ENCODE measurements around the gene MAN1C1.

Gene MAN1C1

GRCh38 chr1:25715888-25716287 is 99.3 kb downstream of the MAN1C1 start:
- H3K9me3 Mint-ChIP-seq: no peaks in the 10 kb centered on the region
- TF ChIP-seq CTCF (IDR thresholded peaks at IDR 0.05; ENCODE audit: unreplicated experiment in 3 of 3): no peak
- no peak overlapping the region for H3K27ac Mint-ChIP-seq
- H3K36me3 Mint-ChIP-seq (ENCODE audit: low read depth): no peaks in the 10 kb centered on the region
- H3K27me3 Mint-ChIP-seq (ENCODE audit: low read depth): no peaks in the 10 kb centered on the region
- peaks cover 54% of the 10 kb centered on the region for H3K4me1 Mint-ChIP-seq
- no peak overlapping the region for H3K4me3 Mint-ChIP-seq

- TF ChIP-seq CTCF (IDR thresholded peaks at IDR 0.05; ENCODE audit: unreplicated experiment in 3 of 3): no peak
- Mint-ChIP-seq H3K36me3 (ENCODE audit: low read depth) (no peaks in the 10 kb centered on the region), H3K9me3 (no peaks in the 10 kb centered on the region), H3K4me3 (no peak overlapping the region), H3K4me1 (peaks cover 51% of the 10 kb centered on the region), H3K27ac (no peak overlapping the region), H3K27me3 (ENCODE audit: low read depth) (no peaks in the 10 kb centered on the region)
Observed at GRCh38 chr1:25716320-25716719, 99.7 kb downstream of the MAN1C1 start.

GRCh38 chr1:25718732-25719131 is 102.1 kb downstream of the MAN1C1 start:
- TF ChIP-seq CTCF (IDR thresholded peaks at IDR 0.05; ENCODE audit: unreplicated experiment in 3 of 3): no peak
- peaks cover 54% of the 10 kb centered on the region for H3K4me1 Mint-ChIP-seq
- no peaks in the 10 kb centered on the region for H3K9me3 Mint-ChIP-seq
- peak overlapping the region in 2 of 3 experiments; percentile 13 to 65 for H3K27ac Mint-ChIP-seq
- H3K27me3 Mint-ChIP-seq (ENCODE audit: low read depth): peaks cover 5% of the 10 kb centered on the region
- H3K4me3 Mint-ChIP-seq: no peak overlapping the region
- no peaks in the 10 kb centered on the region for H3K36me3 Mint-ChIP-seq (ENCODE audit: low read depth)

GRCh38 chr1:25720624-25721023 is 104.0 kb downstream of the MAN1C1 start:
- Mint-ChIP-seq H3K4me3 (no peak overlapping the region), H3K36me3 (ENCODE audit: low read depth) (no peaks in the 10 kb centered on the region), H3K9me3 (no peaks in the 10 kb centered on the region), H3K4me1 (peaks cover 55% of the 10 kb centered on the region), H3K27ac (no peak overlapping the region), H3K27me3 (ENCODE audit: low read depth) (peaks cover 5% of the 10 kb centered on the region)
- no peak for TF ChIP-seq CTCF (IDR thresholded peaks at IDR 0.05; ENCODE audit: unreplicated experiment in 3 of 3)

- Mint-ChIP-seq H3K9me3 (no peaks in the 10 kb centered on the region), H3K4me1 (peaks cover 68% of the 10 kb centered on the region), H3K36me3 (ENCODE audit: low read depth) (no peaks in the 10 kb centered on the region), H3K27ac (peak overlapping the region in 2 of 3 experiments; percentile 3 to 32), H3K4me3 (no peak overlapping the region), H3K27me3 (ENCODE audit: low read depth) (peaks cover 5% of the 10 kb centered on the region)
- no peak for TF ChIP-seq CTCF (IDR thresholded peaks at IDR 0.05; ENCODE audit: unreplicated experiment in 3 of 3)
Observed at GRCh38 chr1:25723250-25723880, 106.8 kb downstream of the MAN1C1 start.

GRCh38 chr1:25724201-25724600 is 107.6 kb downstream of the MAN1C1 start:
- no peak for TF ChIP-seq CTCF (IDR thresholded peaks at IDR 0.05; ENCODE audit: unreplicated experiment in 3 of 3)
- no peaks in the 10 kb centered on the region for H3K9me3 Mint-ChIP-seq
- peaks cover 67% of the 10 kb centered on the region for H3K4me1 Mint-ChIP-seq
- no peaks in the 10 kb centered on the region for H3K36me3 Mint-ChIP-seq (ENCODE audit: low read depth)
- H3K27ac Mint-ChIP-seq: peak overlapping the region in 1 of 3 experiments; percentile 95
- H3K4me3 Mint-ChIP-seq: no peak overlapping the region
- peaks cover 5% of the 10 kb centered on the region for H3K27me3 Mint-ChIP-seq (ENCODE audit: low read depth)

Data from nephron (organoid).